HepG2 (cell line): ENCODE measurements around the gene RHBDL1. TPM values are rescaled to one million over a fixed set of nuclear protein-coding genes. Genes with fewer than 3 reads are reported as not detected.

ENCODE experiments used
- AHR ChIP-seq: IDR thresholded peaks from 2 replicates; pipeline ENCODE4 v1.6.1; 2018; ENCODE audit warnings: missing genetic modification reagents, missing compliant biosample characterization
- CENPX ChIP-seq: sonication (generic); formaldehyde crosslinking; IDR thresholded peaks from 2 replicates; pipeline ENCODE4 v1.9.0; 2021; ENCODE audit warnings: mild to moderate bottlenecking, missing genetic modification reagents, moderate library complexity
- HNRNPH1 ChIP-seq: fragments of 200-400 bp; formaldehyde crosslinking; optimal IDR thresholded peaks from 2 replicates; pipeline ENCODE3; 2017; ENCODE audit warnings: mild to moderate bottlenecking, low read depth, low read length
- HOXA3 ChIP-seq: sonication (generic); formaldehyde crosslinking; IDR thresholded peaks from 2 replicates; pipeline ENCODE4 v1.5.0; 2020; ENCODE audit warnings: missing genetic modification reagents
- MED1 ChIP-seq: sonication (generic); formaldehyde crosslinking; IDR thresholded peaks from 2 replicates; pipeline ENCODE4 v1.4.0; 2020; ENCODE audit warnings: missing genetic modification reagents
- MLX ChIP-seq: IDR thresholded peaks from 2 replicates; pipeline ENCODE4 v1.6.1; 2016
- SMARCE1 ChIP-seq: fragments of 450-650 bp; IDR thresholded peaks from 2 replicates; pipeline ENCODE4 v1.6.1; 2017; ENCODE audit warnings: borderline replicate concordance
- SPEN ChIP-seq: sonication (generic); formaldehyde crosslinking; IDR thresholded peaks from 2 replicates; pipeline ENCODE4 v1.5.1; 2020; ENCODE audit warnings: low read depth, mild to moderate bottlenecking, missing genetic modification reagents
- YEATS4 ChIP-seq: sonication (generic); formaldehyde crosslinking; IDR thresholded peaks from 2 replicates; pipeline ENCODE4 v1.4.0; 2020; ENCODE audit warnings: missing genetic modification reagents, borderline replicate concordance
- ZBTB39 ChIP-seq: sonication (generic); formaldehyde crosslinking; IDR thresholded peaks from 2 replicates; pipeline ENCODE4 v1.5.0; 2020; ENCODE audit warnings: missing genetic modification reagents
- ZNF460 ChIP-seq: sonication (generic); formaldehyde crosslinking; IDR thresholded peaks from 2 replicates; pipeline ENCODE4 v1.5.1; 2020; ENCODE audit warnings: missing genetic modification reagents, mild to moderate bottlenecking, borderline replicate concordance
- ZNF484 ChIP-seq: sonication (generic); formaldehyde crosslinking; IDR thresholded peaks from 2 replicates; pipeline ENCODE4 v1.5.1; 2020; ENCODE audit warnings: mild to moderate bottlenecking, low read depth, missing genetic modification reagents, borderline replicate concordance
- ZNF646 ChIP-seq: sonication (generic); formaldehyde crosslinking; IDR thresholded peaks from 2 replicates; pipeline ENCODE4 v1.9.0; 2021; ENCODE audit warnings: mild to moderate bottlenecking, missing genetic modification reagents
- ZNF749 ChIP-seq: sonication (generic); formaldehyde crosslinking; IDR thresholded peaks from 2 replicates; pipeline ENCODE4 v1.8.0; 2022; ENCODE audit warnings: mild to moderate bottlenecking, missing genetic modification reagents, moderate library complexity, borderline replicate concordance
- ZNF784 ChIP-seq: sonication (generic); formaldehyde crosslinking; IDR thresholded peaks from 2 replicates; pipeline ENCODE4 v1.5.1; 2020; ENCODE audit warnings: missing genetic modification reagents, mild to moderate bottlenecking, borderline replicate concordance
- ZUFSP ChIP-seq: sonication (generic); formaldehyde crosslinking; IDR thresholded peaks from 2 replicates; pipeline ENCODE4 v1.9.0; 2021; ENCODE audit warnings: missing genetic modification reagents, mild to moderate bottlenecking, borderline replicate concordance
- polyA plus RNA-seq, 8 experiments: library from polyadenylated mRNA; depleted of rRNA in 3 of 8; stranded (reverse) in 7 of 8; unstranded in 1 of 8; fragments of >200 nt; fragmentation: Illumina TruSeq in 4 of 8; extraction: Trizol in 4 of 8; gene quantifications; 2 replicates each; pipeline versions ENCODE4 v1.2.1 to v1.2.3, GENCODE V29; 2011 to 2016; ENCODE audit warnings: low read depth in 4 of 8, missing spikeins in 1 of 8, mixed read lengths in 1 of 8; ENCODE audit not compliant: insufficient read depth in 1 of 8
- total RNA-seq, 5 experiments: library from RNA; depleted of rRNA; stranded (reverse); fragments of >200 nt; fragmentation: Illumina TruSeq; extraction: Trizol; gene quantifications; 2 replicates each; pipeline ENCODE4 v1.2.3, GENCODE V29; 2016; ENCODE audit warnings: low read depth in 1 of 5

Gene RHBDL1
- total and polyA plus RNA-seq, 2 of the 13 experiments (the other 11 are each of a cell fraction or from before 2014, with no cell fraction given): 1.8 to 3.8 TPM

GRCh38 chr16:700684-701584 lies 25.5 kb downstream of the RHBDL1 start (continued):
- no peak for TF ChIP-seq ZNF646 (CRISPR knock-in tag)
- no peak for TF ChIP-seq ZUFSP (CRISPR knock-in tag)
- TF ChIP-seq ZNF484: no peak; the same call in 1 of the 2 replicates
- no peak for TF ChIP-seq CENPX (CRISPR knock-in tag)
- peak; percentile 64; the same call in 1 of the 2 replicates for TF ChIP-seq ZNF749
- TF ChIP-seq ZNF784: peak; percentile 81; the same call in 1 of the 2 replicates
- TF ChIP-seq MED1 (CRISPR knock-in tag): peak; percentile 45; the same call in 1 of the 2 replicates
- no peak for TF ChIP-seq SMARCE1
- no peak for TF ChIP-seq AHR (CRISPR knock-in tag)
- no peak for TF ChIP-seq MLX (CRISPR knock-in tag)
- peak; percentile 60 for TF ChIP-seq HOXA3 (CRISPR knock-in tag)
- TF ChIP-seq YEATS4 (CRISPR knock-in tag): peak; percentile 33; the same call in 1 of the 2 replicates
- no peak for TF ChIP-seq ZNF460
- no peak for TF ChIP-seq ZBTB39 (CRISPR knock-in tag)
- TF ChIP-seq HNRNPH1: no peak
- TF ChIP-seq SPEN (CRISPR knock-in tag): no peak; the same call in 1 of the 2 replicates
